GM21619 (cell line): ENCODE data around the gene COL5A1.
"Not testable (repeated sequence)": the region's sequence is repeated elsewhere in the genome, so short reads cannot be mapped to it uniquely, and the experiment has no call there.

Experiments
- ATAC-seq: cut with Tn5 transposase; IDR thresholded peaks from one replicate; pipeline ENCODE4 v1.9.1; 2021; ENCODE audit not compliant: unreplicated experiment

Gene COL5A1

GRCh38 chr9:134655586-134656333 is 14.2 kb downstream of the COL5A1 start:
- ATAC-seq, result no peak

GRCh38 chr9:134656334-134657006 is 14.9 kb downstream of the COL5A1 start:
- ATAC-seq, result no peak

- no peak for ATAC-seq
Measured at GRCh38 chr9:134657666-134658377, 16.2 kb downstream of the COL5A1 start.

GRCh38 chr9:134658378-134658955 is 16.9 kb downstream of the COL5A1 start:
- no peak for ATAC-seq

- no peak for ATAC-seq
Measured at GRCh38 chr9:134659688-134660131, 18.1 kb downstream of the COL5A1 start.

GRCh38 chr9:134660407-134660806 is 18.8 kb downstream of the COL5A1 start:
- ATAC-seq, result no peak

GRCh38 chr9:134661299-134661698 is 19.7 kb downstream of the COL5A1 start:
- ATAC-seq, result no peak

GRCh38 chr9:134661791-134662142 is 20.2 kb downstream of the COL5A1 start:
- no peak for ATAC-seq

- ATAC-seq, result no peak
Measured at GRCh38 chr9:134662143-134662876, 20.7 kb downstream of the COL5A1 start.

GRCh38 chr9:134663084-134663483 is 21.5 kb downstream of the COL5A1 start:
- no peak for ATAC-seq

- no peak for ATAC-seq
Measured at GRCh38 chr9:134663753-134664415, 22.3 kb downstream of the COL5A1 start.

- no peak for ATAC-seq
Measured at GRCh38 chr9:134664446-134664845, 22.8 kb downstream of the COL5A1 start.

GRCh38 chr9:134666208-134666607 is 24.6 kb downstream of the COL5A1 start:
- ATAC-seq, result no peak

GRCh38 chr9:134666831-134667230 is 25.2 kb downstream of the COL5A1 start:
- no peak for ATAC-seq

GRCh38 chr9:134668977-134669376 is 27.4 kb downstream of the COL5A1 start:
- ATAC-seq, result not testable (repeated sequence)

- ATAC-seq, result no peak
Measured at GRCh38 chr9:134669399-134669955, 27.9 kb downstream of the COL5A1 start.

- no peak for ATAC-seq
Measured at GRCh38 chr9:134670042-134670525, 28.5 kb downstream of the COL5A1 start.

- ATAC-seq, result no peak
Measured at GRCh38 chr9:134670851-134671281, 29.3 kb downstream of the COL5A1 start.

GRCh38 chr9:134671341-134672113 is 29.9 kb downstream of the COL5A1 start:
- no peak for ATAC-seq
